NOMO-1 (cell line): Measurements from ENCODE around the gene TSPAN18.
A peak's percentile ranks its signal among the peaks of the same experiment; 100 is the strongest.

ENCODE experiments used
- DNase-seq, 2 experiments: peaks; one replicate each; lab custom pipeline; 2025; ENCODE audit not compliant: unreplicated experiment in 2 of 2; lab: John Stamatoyannopoulos, UW

Gene TSPAN18

GRCh38 chr11:44709966-44710365 lies 16.8 kb upstream of the TSPAN18 start:
- no peak for DNase-seq

- DNase-seq = no peak
Observed at GRCh38 chr11:44711113-44711786, 15.5 kb upstream of the TSPAN18 start.

- no peak for DNase-seq
Observed at GRCh38 chr11:44711787-44712608, 14.8 kb upstream of the TSPAN18 start.

GRCh38 chr11:44713022-44713421 lies 13.7 kb upstream of the TSPAN18 start:
- DNase-seq = no peak

GRCh38 chr11:44716256-44716655 lies 10.5 kb upstream of the TSPAN18 start:
- DNase-seq = no peak

- DNase-seq = no peak
Observed at GRCh38 chr11:44718057-44718456, 8.7 kb upstream of the TSPAN18 start.

- no peak for DNase-seq
Observed at GRCh38 chr11:44718612-44719390, 8.0 kb upstream of the TSPAN18 start.

GRCh38 chr11:44725016-44725685 lies 1.6 kb upstream of the TSPAN18 start:
- no peak for DNase-seq

- no peak for DNase-seq
Observed at GRCh38 chr11:44725757-44726282, 942 bp upstream of the TSPAN18 start.

- DNase-seq = no peak
Observed at GRCh38 chr11:44727114-44727372, 281 bp downstream of the TSPAN18 start.

- DNase-seq = peak; percentile 48 to 55
Observed at GRCh38 chr11:44727373-44728287, 868 bp downstream of the TSPAN18 start.

GRCh38 chr11:44728491-44728910 lies 1.7 kb downstream of the TSPAN18 start:
- DNase-seq = no peak

GRCh38 chr11:44729063-44729462 lies 2.3 kb downstream of the TSPAN18 start:
- no peak for DNase-seq

GRCh38 chr11:44729713-44730112 lies 3.0 kb downstream of the TSPAN18 start:
- DNase-seq = no peak

- DNase-seq = no peak
Observed at GRCh38 chr11:44730775-44731174, 4.0 kb downstream of the TSPAN18 start.

GRCh38 chr11:44731685-44732430 lies 5.1 kb downstream of the TSPAN18 start:
- no peak for DNase-seq

- DNase-seq = no peak
Observed at GRCh38 chr11:44732564-44732963, 5.8 kb downstream of the TSPAN18 start.

GRCh38 chr11:44733877-44734276 lies 7.1 kb downstream of the TSPAN18 start:
- no peak for DNase-seq

- DNase-seq = no peak
Observed at GRCh38 chr11:44734843-44735381, 8.2 kb downstream of the TSPAN18 start.
